ENCODE data around the gene CEPT1. TPM values are rescaled to one million over a fixed set of nuclear protein-coding genes. Genes with fewer than 3 reads are reported as not detected.

The CEPT1 gene
- total RNA-seq, 1 experiment from 2014 or later, result 45.4 TPM

GRCh38 chr1:111139324-111139955 lies 583 bp upstream of the CEPT1 start:
- Histone ChIP-seq H3K4me1 (replicated peaks) (no peaks in the 10 kb centered on the region; the same call in 1 of the 2 replicates), H3K27ac (peak overlapping the region; percentile 30), H3K36me3 (0 out of 2 replicates have a peak, but pooled peaks cover 21% of the 10 kb centered on the region), H3K27me3 (replicated peaks) (no peaks in the 10 kb centered on the region), H3K9me3 (replicated peaks) (no peaks in the 10 kb centered on the region), H3K4me3 (peak overlapping the region; percentile 71)
- DNase-seq (ENCODE audit: low read depth in 1 of 2, low spot score in 2 of 2), result peak; percentile 61 to 63

GRCh38 chr1:111140680-111140967 lies 601 bp downstream of the CEPT1 start:
- Histone ChIP-seq H3K9me3 (replicated peaks) (no peaks in the 10 kb centered on the region), H3K4me1 (replicated peaks) (no peaks in the 10 kb centered on the region; the same call in 1 of the 2 replicates), H3K36me3 (0 out of 2 replicates have a peak, but pooled peaks cover 16% of the 10 kb centered on the region), H3K4me3 (peak overlapping the region; percentile 71), H3K27ac (peak overlapping the region; percentile 30), H3K27me3 (replicated peaks) (no peaks in the 10 kb centered on the region)
- DNase-seq (ENCODE audit: low read depth in 1 of 2, low spot score in 2 of 2), result peak in 1 of 2 experiments; percentile 70

GRCh38 chr1:111141245-111142220 lies 1.5 kb downstream of the CEPT1 start:
- H3K27ac ChIP-seq, result no peak overlapping the region
- peak overlapping the region; percentile 71 for H3K4me3 ChIP-seq
- H3K9me3 ChIP-seq (replicated peaks), result no peaks in the 10 kb centered on the region
- DNase-seq (ENCODE audit: low read depth in 1 of 2, low spot score in 2 of 2), result no peak
- H3K27me3 ChIP-seq (replicated peaks), result no peaks in the 10 kb centered on the region
- H3K4me1 ChIP-seq (replicated peaks), result no peaks in the 10 kb centered on the region; the same call in 1 of the 2 replicates
- 0 out of 2 replicates have a peak, but pooled peaks cover 16% of the 10 kb centered on the region for H3K36me3 ChIP-seq

GRCh38 chr1:111142356-111142975 lies 2.4 kb downstream of the CEPT1 start:
- no peaks in the 10 kb centered on the region for H3K9me3 ChIP-seq (replicated peaks)
- 0 out of 2 replicates have a peak, but pooled peaks cover 13% of the 10 kb centered on the region for H3K36me3 ChIP-seq
- H3K4me1 ChIP-seq (replicated peaks), result no peaks in the 10 kb centered on the region; the same call in 1 of the 2 replicates
- no peak overlapping the region for H3K27ac ChIP-seq
- H3K4me3 ChIP-seq, result no peak overlapping the region
- DNase-seq (ENCODE audit: low read depth in 1 of 2, low spot score in 2 of 2), result no peak
- H3K27me3 ChIP-seq (replicated peaks), result no peaks in the 10 kb centered on the region

- Histone ChIP-seq H3K9me3 (replicated peaks) (no peaks in the 10 kb centered on the region), H3K4me1 (replicated peaks) (no peaks in the 10 kb centered on the region; the same call in 1 of the 2 replicates), H3K4me3 (no peak overlapping the region), H3K27me3 (replicated peaks) (no peaks in the 10 kb centered on the region), H3K36me3 (peaks cover 26% of the 10 kb centered on the region), H3K27ac (no peak overlapping the region)
- DNase-seq (ENCODE audit: low read depth in 1 of 2, low spot score in 2 of 2), result no peak
Observed at GRCh38 chr1:111145542-111145941, 5.5 kb downstream of the CEPT1 start.

GRCh38 chr1:111145963-111146768 lies 6.1 kb downstream of the CEPT1 start:
- DNase-seq (ENCODE audit: low read depth in 1 of 2, low spot score in 2 of 2), result no peak
- H3K4me1 ChIP-seq (replicated peaks), result no peaks in the 10 kb centered on the region; the same call in 1 of the 2 replicates
- no peak overlapping the region for H3K4me3 ChIP-seq
- H3K9me3 ChIP-seq (replicated peaks), result no peaks in the 10 kb centered on the region
- peaks cover 31% of the 10 kb centered on the region for H3K36me3 ChIP-seq
- H3K27ac ChIP-seq, result no peak overlapping the region
- no peaks in the 10 kb centered on the region for H3K27me3 ChIP-seq (replicated peaks)

GRCh38 chr1:111147948-111148347 lies 7.9 kb downstream of the CEPT1 start:
- H3K9me3 ChIP-seq (replicated peaks), result no peaks in the 10 kb centered on the region
- DNase-seq (ENCODE audit: low read depth in 1 of 2, low spot score in 2 of 2), result no peak
- H3K27ac ChIP-seq, result no peak overlapping the region
- peaks cover 43% of the 10 kb centered on the region for H3K36me3 ChIP-seq
- no peaks in the 10 kb centered on the region for H3K27me3 ChIP-seq (replicated peaks)
- no peaks in the 10 kb centered on the region for H3K4me1 ChIP-seq (replicated peaks)
- no peak overlapping the region for H3K4me3 ChIP-seq

- H3K4me3 ChIP-seq, result no peak overlapping the region
- H3K27ac ChIP-seq, result no peak overlapping the region
- no peak for DNase-seq (ENCODE audit: low read depth in 1 of 2, low spot score in 2 of 2)
- no peaks in the 10 kb centered on the region for H3K4me1 ChIP-seq (replicated peaks)
- peaks cover 48% of the 10 kb centered on the region for H3K36me3 ChIP-seq
- H3K9me3 ChIP-seq (replicated peaks), result no peaks in the 10 kb centered on the region
- H3K27me3 ChIP-seq (replicated peaks), result no peaks in the 10 kb centered on the region
Observed at GRCh38 chr1:111148376-111148881, 8.4 kb downstream of the CEPT1 start.

- Histone ChIP-seq H3K36me3 (peaks cover 67% of the 10 kb centered on the region), H3K9me3 (replicated peaks) (no peaks in the 10 kb centered on the region), H3K27me3 (replicated peaks) (no peaks in the 10 kb centered on the region), H3K27ac (no peak overlapping the region), H3K4me3 (no peak overlapping the region), H3K4me1 (replicated peaks) (no peaks in the 10 kb centered on the region)
- DNase-seq (ENCODE audit: low read depth in 1 of 2, low spot score in 2 of 2), result no peak
Observed at GRCh38 chr1:111151838-111152237, 11.8 kb downstream of the CEPT1 start.

- Histone ChIP-seq H3K27ac (no peak overlapping the region), H3K4me1 (replicated peaks) (no peaks in the 10 kb centered on the region), H3K4me3 (no peak overlapping the region), H3K9me3 (replicated peaks) (no peaks in the 10 kb centered on the region), H3K36me3 (peaks cover 60% of the 10 kb centered on the region), H3K27me3 (replicated peaks) (no peaks in the 10 kb centered on the region)
- no peak for DNase-seq (ENCODE audit: low read depth in 1 of 2, low spot score in 2 of 2)
Observed at GRCh38 chr1:111154021-111154999, 14.3 kb downstream of the CEPT1 start.

GRCh38 chr1:111157431-111157830 lies 17.4 kb downstream of the CEPT1 start:
- no peak overlapping the region for H3K4me3 ChIP-seq
- H3K9me3 ChIP-seq (replicated peaks), result no peaks in the 10 kb centered on the region
- H3K4me1 ChIP-seq (replicated peaks), result no peaks in the 10 kb centered on the region
- no peak overlapping the region for H3K27ac ChIP-seq
- peaks cover 56% of the 10 kb centered on the region for H3K36me3 ChIP-seq
- no peak for DNase-seq (ENCODE audit: low read depth in 1 of 2, low spot score in 2 of 2)
- no peaks in the 10 kb centered on the region for H3K27me3 ChIP-seq (replicated peaks)

GRCh38 chr1:111161843-111162487 lies 21.9 kb downstream of the CEPT1 start:
- Histone ChIP-seq H3K27me3 (replicated peaks) (no peaks in the 10 kb centered on the region), H3K9me3 (replicated peaks) (no peaks in the 10 kb centered on the region), H3K4me1 (replicated peaks) (no peaks in the 10 kb centered on the region), H3K4me3 (no peak overlapping the region), H3K27ac (no peak overlapping the region), H3K36me3 (peaks cover 29% of the 10 kb centered on the region)
- no peak for DNase-seq (ENCODE audit: low read depth in 1 of 2, low spot score in 2 of 2)

All from SJSA1 (cell line).